GM12874 (cell line): Measurements from ENCODE around the gene SI.

ENCODE experiments used
- TF ChIP-seq, protein P1 (sequence below): IDR thresholded peaks from 2 replicates; pipeline ENCODE4 v1.5.1; 2011; ENCODE audit warnings: low read depth, mild to moderate bottlenecking, control low read depth, low read length, moderate library complexity; ENCODE audit not compliant: insufficient read depth

The SI gene

GRCh38 chr3:165056510-165056909 lies 21.8 kb downstream of the SI start:
- TF ChIP-seq, protein P1, sequence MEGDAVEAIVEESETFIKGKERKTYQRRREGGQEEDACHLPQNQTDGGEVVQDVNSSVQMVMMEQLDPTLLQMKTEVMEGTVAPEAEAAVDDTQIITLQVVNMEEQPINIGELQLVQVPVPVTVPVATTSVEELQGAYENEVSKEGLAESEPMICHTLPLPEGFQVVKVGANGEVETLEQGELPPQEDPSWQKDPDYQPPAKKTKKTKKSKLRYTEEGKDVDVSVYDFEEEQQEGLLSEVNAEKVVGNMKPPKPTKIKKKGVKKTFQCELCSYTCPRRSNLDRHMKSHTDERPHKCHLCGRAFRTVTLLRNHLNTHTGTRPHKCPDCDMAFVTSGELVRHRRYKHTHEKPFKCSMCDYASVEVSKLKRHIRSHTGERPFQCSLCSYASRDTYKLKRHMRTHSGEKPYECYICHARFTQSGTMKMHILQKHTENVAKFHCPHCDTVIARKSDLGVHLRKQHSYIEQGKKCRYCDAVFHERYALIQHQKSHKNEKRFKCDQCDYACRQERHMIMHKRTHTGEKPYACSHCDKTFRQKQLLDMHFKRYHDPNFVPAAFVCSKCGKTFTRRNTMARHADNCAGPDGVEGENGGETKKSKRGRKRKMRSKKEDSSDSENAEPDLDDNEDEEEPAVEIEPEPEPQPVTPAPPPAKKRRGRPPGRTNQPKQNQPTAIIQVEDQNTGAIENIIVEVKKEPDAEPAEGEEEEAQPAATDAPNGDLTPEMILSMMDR, result no peak

GRCh38 chr3:165040186-165040585 lies 38.1 kb downstream of the SI start:
- TF ChIP-seq, protein P1, result no peak

DNA sequence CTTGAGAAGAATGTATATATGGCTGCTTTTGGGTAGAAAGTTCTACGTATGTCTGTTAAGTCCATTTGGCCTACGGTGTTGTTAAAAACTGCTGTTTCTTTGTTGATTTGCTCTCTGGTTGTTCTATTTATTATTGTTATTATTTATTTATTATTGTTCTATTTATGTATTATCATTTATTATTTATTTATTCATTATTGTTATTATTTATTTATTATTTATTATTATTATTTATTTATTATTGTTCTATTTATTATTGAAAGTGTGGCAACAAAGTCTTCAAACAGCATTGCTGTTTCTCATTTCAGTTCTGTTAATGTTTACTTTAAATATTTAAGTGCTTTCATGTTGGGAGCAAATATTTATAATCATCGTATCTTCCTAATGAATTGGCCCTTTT lies 66.7 kb downstream of the SI start:
- TF ChIP-seq, protein P1, result no peak

GRCh38 chr3:164984947-164985346 lies 93.3 kb downstream of the SI start:
- TF ChIP-seq, protein P1, result no peak

DNA sequence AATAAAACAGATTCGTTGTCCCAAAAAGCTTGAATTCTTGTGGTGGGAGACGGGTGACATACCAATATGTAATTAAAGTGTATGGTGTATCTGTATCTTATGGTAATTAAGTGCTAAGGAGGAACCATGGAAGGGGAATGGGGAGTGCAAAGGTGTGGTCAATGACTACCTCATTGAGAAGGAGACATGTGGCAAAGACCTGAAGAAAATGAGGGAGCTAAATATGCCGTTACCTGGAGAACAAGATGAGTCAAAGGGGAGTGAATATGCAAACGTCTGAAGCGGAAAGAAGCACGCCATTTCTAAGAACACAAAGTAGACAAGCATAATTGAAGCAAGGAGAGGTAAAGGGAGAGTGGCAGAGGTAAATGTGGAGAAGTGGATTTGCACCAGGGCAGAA lies 115.7 kb downstream of the SI start:
- TF ChIP-seq, protein P1, result no peak

DNA sequence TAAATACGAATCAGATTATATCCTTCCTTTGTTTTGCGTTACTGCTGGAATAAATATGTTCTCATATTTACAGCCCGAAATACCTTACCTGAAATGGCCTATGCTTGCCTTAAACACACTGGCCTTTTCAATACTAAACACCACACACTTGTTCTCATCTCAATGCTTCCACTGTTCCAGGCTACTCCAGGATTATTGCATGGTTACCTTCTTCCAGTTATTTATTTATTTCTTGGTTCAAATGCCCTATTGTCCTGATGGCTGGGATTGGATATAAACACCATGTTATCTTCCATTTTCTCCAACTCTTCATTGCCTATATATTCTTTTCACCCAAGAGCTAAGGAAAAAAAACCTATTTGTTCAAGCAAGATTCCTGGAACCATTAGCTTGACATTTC lies 125.3 kb downstream of the SI start:
- TF ChIP-seq, protein P1, result no peak

DNA sequence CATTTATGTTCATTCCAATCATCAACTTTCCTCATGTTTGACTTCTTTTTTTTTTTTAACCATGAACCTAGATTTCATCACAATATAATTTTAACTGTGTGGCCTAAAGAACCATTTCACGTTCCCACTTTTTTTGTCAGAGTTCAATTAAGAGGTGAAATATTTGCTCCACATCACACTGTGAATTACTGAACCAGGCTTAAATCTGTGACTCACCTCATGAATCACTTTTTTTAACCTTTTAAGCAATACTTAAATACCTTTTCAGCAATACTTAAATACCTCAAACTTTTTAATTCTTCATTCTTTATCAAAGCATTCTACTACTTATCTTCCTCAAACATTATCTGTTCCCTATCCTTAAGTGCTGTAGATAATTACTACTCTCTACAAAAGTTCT lies 137.6 kb downstream of the SI start:
- TF ChIP-seq, protein P1, result no peak

GRCh38 chr3:164929642-164930041 lies 148.7 kb downstream of the SI start:
- TF ChIP-seq, protein P1, result no peak
